Measurements from ENCODE around the gene HYAL3. TPM values are rescaled to one million over a fixed set of nuclear protein-coding genes. Genes with fewer than 3 reads are reported as not detected.

Gene HYAL3
- total and polyA plus RNA-seq, 2 of the 13 experiments (the other 11 are each of a cell fraction or from before 2014, with no cell fraction given), result 5.5 to 10.4 TPM

DNA sequence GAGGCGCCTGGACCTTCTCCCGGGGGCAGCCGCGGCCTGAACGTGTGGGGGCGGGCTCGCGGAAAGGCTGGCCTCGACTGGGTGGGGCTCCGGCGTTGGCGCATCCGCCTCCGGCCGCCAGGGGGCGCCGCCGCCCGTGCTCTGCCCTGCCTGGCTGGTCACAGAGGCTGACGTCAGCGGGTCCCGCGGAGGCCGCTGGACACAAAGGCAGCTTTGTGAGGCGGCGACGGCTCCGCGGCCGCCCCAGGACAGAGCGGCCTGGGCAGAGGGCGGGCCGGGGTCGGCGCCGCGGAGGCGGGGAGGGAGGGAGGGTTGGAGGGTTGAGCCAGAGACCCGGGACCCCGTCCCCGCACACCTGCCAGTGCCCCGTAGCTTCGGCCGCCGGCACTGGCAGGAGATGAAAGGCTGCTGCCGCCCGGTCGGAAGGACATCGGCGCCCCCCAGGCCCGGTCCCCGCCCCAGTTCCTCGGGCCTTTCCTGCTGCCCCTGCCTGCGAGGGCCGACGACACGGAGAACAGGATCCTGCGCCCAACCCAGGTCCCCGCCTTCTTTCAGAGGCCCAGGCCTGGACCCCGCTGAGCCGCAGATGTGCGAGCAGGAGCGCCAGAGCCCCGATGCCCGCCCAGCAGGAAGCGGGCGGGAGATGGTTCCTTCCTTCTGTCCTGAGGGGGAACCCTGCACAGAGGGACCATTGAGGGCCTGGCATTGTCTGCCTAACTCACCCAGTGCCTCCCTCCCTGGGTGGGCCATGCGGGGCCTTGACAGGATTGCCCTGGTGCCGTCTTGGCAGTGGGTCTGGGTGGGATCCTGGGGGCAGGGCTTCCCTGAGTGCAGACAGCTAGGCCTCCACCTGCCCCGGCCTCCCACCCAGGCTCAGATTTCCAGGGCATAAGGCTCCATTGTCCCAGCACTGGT is 38.9 kb downstream of the HYAL3 start (continued):
- TF ChIP-seq YEATS2 (CRISPR knock-in tag; IDR thresholded peaks at IDR 0.05; ENCODE audit: borderline replicate concordance), result no peak
- TF ChIP-seq, protein P1, sequence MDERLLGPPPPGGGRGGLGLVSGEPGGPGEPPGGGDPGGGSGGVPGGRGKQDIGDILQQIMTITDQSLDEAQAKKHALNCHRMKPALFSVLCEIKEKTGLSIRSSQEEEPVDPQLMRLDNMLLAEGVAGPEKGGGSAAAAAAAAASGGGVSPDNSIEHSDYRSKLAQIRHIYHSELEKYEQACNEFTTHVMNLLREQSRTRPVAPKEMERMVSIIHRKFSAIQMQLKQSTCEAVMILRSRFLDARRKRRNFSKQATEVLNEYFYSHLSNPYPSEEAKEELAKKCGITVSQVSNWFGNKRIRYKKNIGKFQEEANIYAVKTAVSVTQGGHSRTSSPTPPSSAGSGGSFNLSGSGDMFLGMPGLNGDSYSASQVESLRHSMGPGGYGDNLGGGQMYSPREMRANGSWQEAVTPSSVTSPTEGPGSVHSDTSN (CRISPR knock-in tag; IDR thresholded peaks at IDR 0.05), result no peak
- peak; percentile 37; the same call in 1 of the 2 replicates for TF ChIP-seq SALL2 (CRISPR knock-in tag; IDR thresholded peaks at IDR 0.05)
- TF ChIP-seq, protein P2, sequence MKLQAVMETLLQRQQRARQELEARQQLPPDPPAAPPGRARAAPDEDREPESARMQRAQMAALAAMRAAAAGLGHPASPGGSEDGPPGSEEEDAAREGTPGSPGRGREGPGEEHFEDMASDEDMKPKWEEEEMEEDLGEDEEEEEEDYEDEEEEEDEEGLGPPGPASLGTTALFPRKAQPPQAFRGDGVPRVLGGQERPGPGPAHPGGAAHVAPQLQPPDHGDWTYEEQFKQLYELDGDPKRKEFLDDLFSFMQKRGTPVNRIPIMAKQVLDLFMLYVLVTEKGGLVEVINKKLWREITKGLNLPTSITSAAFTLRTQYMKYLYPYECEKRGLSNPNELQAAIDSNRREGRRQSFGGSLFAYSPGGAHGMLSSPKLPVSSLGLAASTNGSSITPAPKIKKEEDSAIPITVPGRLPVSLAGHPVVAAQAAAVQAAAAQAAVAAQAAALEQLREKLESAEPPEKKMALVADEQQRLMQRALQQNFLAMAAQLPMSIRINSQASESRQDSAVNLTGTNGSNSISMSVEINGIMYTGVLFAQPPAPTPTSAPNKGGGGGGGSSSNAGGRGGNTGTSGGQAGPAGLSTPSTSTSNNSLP (IDR thresholded peaks at IDR 0.05; ENCODE audit: low read depth, low read length), result no peak
- TF ChIP-seq NAIF1 (CRISPR knock-in tag; IDR thresholded peaks at IDR 0.05; ENCODE audit: borderline replicate concordance), result no peak
- TF ChIP-seq ZNF564 (CRISPR knock-in tag; IDR thresholded peaks at IDR 0.05), result peak; percentile 93
- TF ChIP-seq GPN1 (CRISPR knock-in tag; IDR thresholded peaks at IDR 0.05; ENCODE audit: borderline replicate concordance), result no peak; the same call in 1 of the 2 replicates
- TF ChIP-seq ZNF121 (CRISPR knock-in tag; IDR thresholded peaks at IDR 0.05), result peak; percentile 68
- no peak for TF ChIP-seq ZNF652 (CRISPR knock-in tag; IDR thresholded peaks at IDR 0.05; ENCODE audit: borderline replicate concordance, low read depth)
- TF ChIP-seq, protein P3, sequence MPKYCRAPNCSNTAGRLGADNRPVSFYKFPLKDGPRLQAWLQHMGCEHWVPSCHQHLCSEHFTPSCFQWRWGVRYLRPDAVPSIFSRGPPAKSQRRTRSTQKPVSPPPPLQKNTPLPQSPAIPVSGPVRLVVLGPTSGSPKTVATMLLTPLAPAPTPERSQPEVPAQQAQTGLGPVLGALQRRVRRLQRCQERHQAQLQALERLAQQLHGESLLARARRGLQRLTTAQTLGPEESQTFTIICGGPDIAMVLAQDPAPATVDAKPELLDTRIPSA (CRISPR knock-in tag; IDR thresholded peaks at IDR 0.05; ENCODE audit: borderline replicate concordance), result peak; percentile 41; the same call in 1 of the 2 replicates
- TF ChIP-seq SOX13 (IDR thresholded peaks at IDR 0.05), result no peak
- peak in 1 of 2 experiments; percentile 73; a peak in 2 of 4 replicates for TF ChIP-seq SOX13 (CRISPR knock-in tag; conservative IDR thresholded peaks at IDR 0.05 in 1 of 2, IDR thresholded peaks at IDR 0.05 in 1 of 2)
- peak; percentile 60 for TF ChIP-seq SIX4 (CRISPR knock-in tag; IDR thresholded peaks at IDR 0.05)
- TF ChIP-seq HNRNPH1 (optimal IDR thresholded peaks at IDR 0.05; ENCODE audit: low read depth, low read length), result no peak
- TF ChIP-seq ZNF782 (CRISPR knock-in tag; IDR thresholded peaks at IDR 0.05; ENCODE audit: borderline replicate concordance), result no peak
- TF ChIP-seq ZNF382 (CRISPR knock-in tag; IDR thresholded peaks at IDR 0.05; ENCODE audit: borderline replicate concordance), result no peak
- TF ChIP-seq ZNF644 (CRISPR knock-in tag; IDR thresholded peaks at IDR 0.05; ENCODE audit: low read depth), result no peak
- TF ChIP-seq ZNF552 (CRISPR knock-in tag; IDR thresholded peaks at IDR 0.05; ENCODE audit: borderline replicate concordance), result no peak; the same call in 1 of the 2 replicates
- no peak for TF ChIP-seq MEIS1 (CRISPR knock-in tag; IDR thresholded peaks at IDR 0.05; ENCODE audit: borderline replicate concordance)
- TF ChIP-seq MXD4 (CRISPR knock-in tag; IDR thresholded peaks at IDR 0.05), result peak; percentile 61; the same call in 1 of the 2 replicates
- TF ChIP-seq, protein P4, sequence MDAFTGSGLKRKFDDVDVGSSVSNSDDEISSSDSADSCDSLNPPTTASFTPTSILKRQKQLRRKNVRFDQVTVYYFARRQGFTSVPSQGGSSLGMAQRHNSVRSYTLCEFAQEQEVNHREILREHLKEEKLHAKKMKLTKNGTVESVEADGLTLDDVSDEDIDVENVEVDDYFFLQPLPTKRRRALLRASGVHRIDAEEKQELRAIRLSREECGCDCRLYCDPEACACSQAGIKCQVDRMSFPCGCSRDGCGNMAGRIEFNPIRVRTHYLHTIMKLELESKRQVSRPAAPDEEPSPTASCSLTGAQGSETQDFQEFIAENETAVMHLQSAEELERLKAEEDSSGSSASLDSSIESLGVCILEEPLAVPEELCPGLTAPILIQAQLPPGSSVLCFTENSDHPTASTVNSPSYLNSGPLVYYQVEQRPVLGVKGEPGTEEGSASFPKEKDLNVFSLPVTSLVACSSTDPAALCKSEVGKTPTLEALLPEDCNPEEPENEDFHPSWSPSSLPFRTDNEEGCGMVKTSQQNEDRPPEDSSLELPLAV (CRISPR knock-in tag; conservative IDR thresholded peaks at IDR 0.05; ENCODE audit: low read depth), result no peak
- TF ChIP-seq, protein P5, sequence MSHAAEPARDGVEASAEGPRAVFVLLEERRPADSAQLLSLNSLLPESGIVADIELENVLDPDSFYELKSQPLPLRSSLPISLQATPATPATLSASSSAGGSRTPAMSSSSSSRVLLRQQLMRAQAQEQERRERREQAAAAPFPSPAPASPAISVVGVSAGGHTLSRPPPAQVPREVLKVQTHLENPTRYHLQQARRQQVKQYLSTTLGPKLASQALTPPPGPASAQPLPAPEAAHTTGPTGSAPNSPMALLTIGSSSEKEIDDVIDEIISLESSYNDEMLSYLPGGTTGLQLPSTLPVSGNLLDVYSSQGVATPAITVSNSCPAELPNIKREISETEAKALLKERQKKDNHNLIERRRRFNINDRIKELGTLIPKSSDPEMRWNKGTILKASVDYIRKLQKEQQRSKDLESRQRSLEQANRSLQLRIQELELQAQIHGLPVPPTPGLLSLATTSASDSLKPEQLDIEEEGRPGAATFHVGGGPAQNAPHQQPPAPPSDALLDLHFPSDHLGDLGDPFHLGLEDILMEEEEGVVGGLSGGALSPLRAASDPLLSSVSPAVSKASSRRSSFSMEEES (CRISPR knock-in tag; IDR thresholded peaks at IDR 0.05), result peak; percentile 21; the same call in 1 of the 2 replicates
